Type B pancreatic cell (in vitro differentiated cells): ENCODE measurements around the gene FBXL19. TPM values are rescaled to one million over a fixed set of nuclear protein-coding genes. Genes with fewer than 3 reads are reported as not detected.
A peak's percentile ranks its signal among the peaks of the same experiment; 100 is the strongest.

Experiments used
- DNase-seq: peaks from one replicate; pipeline ENCODE4 v3.0.0; 2021; ENCODE audit warnings: mixed read lengths; ENCODE audit not compliant: unreplicated experiment; ENCODE audit errors: extremely low spot score
- H3K27ac Mint-ChIP-seq: 2 replicates; pipeline ENCODE4 v1.8.0; 2021; ENCODE audit warnings: mild to moderate bottlenecking, mixed read lengths
- H3K27me3 Mint-ChIP-seq: 2 replicates; pipeline ENCODE4 v1.8.0; 2021; ENCODE audit warnings: mixed read lengths
- H3K36me3 Mint-ChIP-seq: 2 replicates; pipeline ENCODE4 v1.8.0; 2021; ENCODE audit warnings: mixed read lengths
- H3K4me1 Mint-ChIP-seq: one replicate; pipeline ENCODE4 v1.8.0; 2021; ENCODE audit warnings: mixed read lengths; ENCODE audit not compliant: unreplicated experiment
- H3K4me3 Mint-ChIP-seq: 2 replicates; pipeline ENCODE4 v1.8.0; 2021; ENCODE audit warnings: mild to moderate bottlenecking, mixed read lengths
- H3K9me3 Mint-ChIP-seq: 2 replicates; pipeline ENCODE4 v1.8.0; 2021; ENCODE audit warnings: mixed read lengths
- CTCF ChIP-seq: fragments of 200-600 bp; sonication (generic); conservative IDR thresholded peaks from 2 replicates; pipeline ENCODE4 v1.5.0; 2021; ENCODE audit warnings: antibody characterized with exemption, mild to moderate bottlenecking
- total RNA-seq: library from RNA; stranded (reverse); gene quantifications from 2 replicates; pipeline ENCODE4 v1.2.1, GENCODE V29; 2021; ENCODE audit warnings: low replicate concordance

Gene FBXL19
- total RNA-seq, 1 donor from 2014 or later, result 46.4 TPM

- no peak for DNase-seq
- Mint-ChIP-seq H3K4me3 (no peak overlapping the region), H3K36me3 (peaks cover 3% of the 10 kb centered on the region), H3K9me3 (no peaks in the 10 kb centered on the region), H3K27me3 (no peaks in the 10 kb centered on the region), H3K4me1 (no peaks in the 10 kb centered on the region), H3K27ac (no peak overlapping the region)
- TF ChIP-seq CTCF, result no peak
Observed at GRCh38 chr16:30983289-30983889, 60.0 kb downstream of the FBXL19 start.

- no peaks in the 10 kb centered on the region for H3K36me3 Mint-ChIP-seq
- no peaks in the 10 kb centered on the region for H3K27me3 Mint-ChIP-seq
- H3K9me3 Mint-ChIP-seq, result no peaks in the 10 kb centered on the region
- no peak for DNase-seq
- no peaks in the 10 kb centered on the region for H3K4me1 Mint-ChIP-seq
- no peak for TF ChIP-seq CTCF
- H3K27ac Mint-ChIP-seq, result no peak overlapping the region
- no peak overlapping the region for H3K4me3 Mint-ChIP-seq
Observed at GRCh38 chr16:30983898-30984610, 60.7 kb downstream of the FBXL19 start.

GRCh38 chr16:30984669-30985400, 61.5 kb downstream of the FBXL19 start, which contains the start of gene HSD3B7:
HSD3B7 (plus strand) TSS chr16:30985207; CDS start chr16:30985659, 452 bp downstream.
- H3K36me3 Mint-ChIP-seq, result no peaks in the 10 kb centered on the region
- peak; percentile 95 for DNase-seq
- no peaks in the 10 kb centered on the region for H3K9me3 Mint-ChIP-seq
- H3K4me3 Mint-ChIP-seq, result peak within 1 kb of the TSS; percentile 75
- no peak within 1 kb of the TSS for H3K27ac Mint-ChIP-seq
- TF ChIP-seq CTCF, result peak; percentile 96
- H3K27me3 Mint-ChIP-seq, result no peaks in the 10 kb centered on the region
- no peaks in the 10 kb centered on the region for H3K4me1 Mint-ChIP-seq

GRCh38 chr16:30985401-30986128, 62.2 kb downstream of the FBXL19 start:
- H3K9me3 Mint-ChIP-seq, result no peaks in the 10 kb centered on the region
- no peak for DNase-seq
- H3K27me3 Mint-ChIP-seq, result no peaks in the 10 kb centered on the region
- H3K36me3 Mint-ChIP-seq, result no peaks in the 10 kb centered on the region
- no peak for TF ChIP-seq CTCF
- no peaks in the 10 kb centered on the region for H3K4me1 Mint-ChIP-seq
- peak overlapping the region; percentile 75 for H3K4me3 Mint-ChIP-seq
- no peak overlapping the region for H3K27ac Mint-ChIP-seq
